Stimulated activated CD4-positive, alpha-beta T cell treated with anti-CD3 and anti-CD28 coated beads, Interleukin-1b, Interleukin-23, amount 100 ng/mL, for 4 hours (primary cell): ENCODE measurements around the gene FBXL15.
A peak's percentile ranks its signal among the peaks of the same experiment; 100 is the strongest.

Experiments
- DNase-seq, 2 donors: peaks; one replicate each; pipeline ENCODE4 v3.0.0-alpha.2; 2020; ENCODE audit warnings: low read depth in 2 of 2

The FBXL15 gene

DNA sequence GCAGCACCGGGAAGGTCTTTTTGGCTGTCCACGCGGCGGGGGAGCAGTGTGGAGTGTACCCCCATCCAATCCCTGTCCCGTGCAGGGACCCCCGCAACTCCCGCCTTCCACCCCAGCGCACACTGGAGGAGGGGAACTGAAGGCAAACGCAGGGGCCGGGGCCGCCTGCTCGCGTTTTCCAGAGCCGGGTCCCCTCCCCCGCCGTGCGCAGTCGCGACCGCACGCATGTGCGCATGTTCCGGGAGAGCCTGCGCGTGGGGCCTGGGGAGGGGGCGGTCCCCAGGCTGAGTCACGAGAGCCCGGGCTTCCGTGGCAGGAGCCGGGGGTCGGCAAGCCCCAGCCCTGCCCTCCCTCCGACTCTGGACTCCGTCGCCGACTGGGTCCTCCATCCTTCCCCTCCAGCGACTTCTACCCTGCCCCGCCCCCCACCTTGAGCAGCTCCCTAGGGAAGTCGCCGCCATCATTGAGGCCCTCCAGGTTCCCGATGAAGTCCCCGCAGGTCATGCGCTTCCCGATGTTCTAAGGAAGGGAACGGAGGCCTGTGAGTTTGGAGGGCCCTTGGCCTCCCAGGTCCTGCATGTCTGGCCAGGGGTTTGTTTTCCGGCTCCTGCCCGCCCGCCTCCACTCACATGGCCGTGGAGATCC lies 10.1 kb upstream of the FBXL15 start:
- peak; percentile 64 to 71 for DNase-seq

- DNase-seq, result no peak
Observed at GRCh38 chr10:102411341-102412255, 9.0 kb upstream of the FBXL15 start.

- no peak for DNase-seq
Observed at GRCh38 chr10:102412293-102412692, 8.3 kb upstream of the FBXL15 start.

DNA sequence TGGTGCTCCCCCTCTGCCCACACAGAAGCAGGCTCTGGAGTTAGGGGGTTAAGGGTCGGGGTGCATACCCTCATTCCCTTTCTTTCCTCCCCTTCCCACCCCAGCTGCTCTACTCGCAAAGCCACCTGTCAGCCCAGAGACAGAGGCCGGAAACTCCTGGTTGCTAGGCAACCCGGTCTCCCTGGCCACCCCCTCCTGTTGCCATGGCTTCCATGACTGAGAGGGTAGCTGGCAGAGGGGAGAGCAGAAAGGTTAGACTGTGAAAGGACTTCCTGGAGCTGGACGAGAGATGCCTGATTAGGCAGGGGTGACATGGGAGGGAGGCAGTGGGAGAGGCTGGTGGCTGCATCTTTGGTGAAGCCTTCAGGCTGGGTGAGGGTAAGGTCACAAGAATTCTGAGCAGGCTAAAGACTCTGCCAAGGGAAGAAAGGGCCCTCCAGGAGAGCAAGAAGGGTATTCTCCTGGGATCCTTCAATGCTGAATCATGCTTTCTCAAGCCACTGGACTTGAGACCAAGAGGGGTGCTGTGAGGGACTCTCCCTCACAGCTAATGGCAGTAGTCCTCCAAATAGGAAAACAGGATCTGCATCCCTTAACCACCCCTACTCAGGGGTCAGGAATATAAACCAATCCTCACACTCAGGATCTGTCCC lies 7.5 kb upstream of the FBXL15 start:
- no peak for DNase-seq

GRCh38 chr10:102413806-102414561 lies 6.7 kb upstream of the FBXL15 start:
- no peak for DNase-seq

DNA sequence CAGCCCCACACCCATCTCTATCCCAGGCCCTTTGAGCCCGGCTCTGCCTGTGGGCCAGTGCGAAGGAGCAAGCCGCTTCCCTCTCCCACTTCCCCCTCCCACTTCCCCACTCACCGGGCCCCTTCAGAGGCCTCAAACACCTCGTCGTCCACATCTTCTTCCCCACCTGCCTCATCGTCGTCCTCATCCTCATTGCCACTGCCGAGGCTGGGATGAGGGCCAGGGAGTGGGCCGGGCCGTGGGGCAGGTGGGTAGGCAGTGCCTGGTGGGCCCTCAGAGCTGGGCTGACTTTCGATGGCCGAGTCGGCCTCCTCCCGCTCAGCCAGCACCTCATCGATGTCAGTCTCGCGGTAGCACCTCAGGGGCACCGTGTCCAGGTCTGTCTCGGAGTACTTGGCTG lies 5.9 kb upstream of the FBXL15 start:
- no peak for DNase-seq

DNA sequence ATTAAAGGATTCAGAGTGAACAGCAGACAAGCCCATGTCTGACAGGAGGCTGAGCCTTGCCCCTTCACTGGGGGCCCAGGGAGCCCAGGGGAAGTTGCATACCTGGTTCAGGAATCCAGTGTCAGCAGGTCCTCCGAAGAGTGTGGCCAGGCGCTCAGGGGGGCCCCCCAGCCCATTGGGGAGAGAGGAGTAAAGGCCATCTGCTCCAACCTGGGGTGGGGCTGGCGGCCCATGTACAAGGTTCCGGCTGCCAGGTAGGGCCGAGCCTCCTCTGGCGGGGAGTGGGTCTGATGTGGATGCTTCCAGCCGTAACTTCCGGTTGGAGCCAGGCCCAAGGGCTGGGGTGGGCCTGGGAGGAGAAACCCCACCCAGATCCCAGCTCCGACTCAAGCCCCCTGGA lies 4.4 kb upstream of the FBXL15 start:
- no peak for DNase-seq

- no peak for DNase-seq
Observed at GRCh38 chr10:102416695-102417094, 3.9 kb upstream of the FBXL15 start.

DNA sequence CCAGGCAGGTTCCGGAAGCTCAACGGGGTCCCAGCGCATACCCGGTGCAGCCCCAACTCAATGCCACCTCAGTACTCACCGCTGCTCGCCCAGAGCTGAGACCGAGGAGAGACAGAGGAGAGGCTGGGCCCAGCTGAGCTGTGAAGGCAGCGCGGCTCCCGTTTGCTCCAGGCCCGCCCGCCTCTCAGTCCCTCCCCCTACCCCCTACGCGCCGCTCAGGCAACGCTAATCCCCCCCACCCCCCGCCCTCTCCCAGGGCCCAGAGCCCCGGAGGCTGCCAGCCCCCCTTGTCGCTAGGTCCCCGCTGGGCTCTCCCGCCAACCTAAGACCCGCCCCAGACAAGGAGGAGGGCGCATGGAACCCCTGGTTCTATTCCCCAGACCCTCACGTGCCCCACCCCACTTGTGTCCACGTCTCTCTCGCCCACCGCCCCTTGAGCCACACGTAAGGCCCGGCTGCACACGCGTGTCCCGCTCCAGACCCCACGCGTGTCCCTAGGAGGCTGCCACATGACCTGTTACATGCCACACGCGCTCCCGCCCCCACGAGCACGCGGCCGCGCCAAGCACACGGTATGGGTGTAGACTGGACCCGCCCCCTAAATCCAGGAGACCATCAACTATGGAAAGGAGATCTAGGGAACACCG lies 1.9 kb upstream of the FBXL15 start, which contains the start of gene PSD:
TSS of gene PSD (minus strand) at position 164 of the 647 bp plus-strand sequence. CDS start 1,747 bp downstream, outside the sequence.
- DNase-seq, result no peak

DNA sequence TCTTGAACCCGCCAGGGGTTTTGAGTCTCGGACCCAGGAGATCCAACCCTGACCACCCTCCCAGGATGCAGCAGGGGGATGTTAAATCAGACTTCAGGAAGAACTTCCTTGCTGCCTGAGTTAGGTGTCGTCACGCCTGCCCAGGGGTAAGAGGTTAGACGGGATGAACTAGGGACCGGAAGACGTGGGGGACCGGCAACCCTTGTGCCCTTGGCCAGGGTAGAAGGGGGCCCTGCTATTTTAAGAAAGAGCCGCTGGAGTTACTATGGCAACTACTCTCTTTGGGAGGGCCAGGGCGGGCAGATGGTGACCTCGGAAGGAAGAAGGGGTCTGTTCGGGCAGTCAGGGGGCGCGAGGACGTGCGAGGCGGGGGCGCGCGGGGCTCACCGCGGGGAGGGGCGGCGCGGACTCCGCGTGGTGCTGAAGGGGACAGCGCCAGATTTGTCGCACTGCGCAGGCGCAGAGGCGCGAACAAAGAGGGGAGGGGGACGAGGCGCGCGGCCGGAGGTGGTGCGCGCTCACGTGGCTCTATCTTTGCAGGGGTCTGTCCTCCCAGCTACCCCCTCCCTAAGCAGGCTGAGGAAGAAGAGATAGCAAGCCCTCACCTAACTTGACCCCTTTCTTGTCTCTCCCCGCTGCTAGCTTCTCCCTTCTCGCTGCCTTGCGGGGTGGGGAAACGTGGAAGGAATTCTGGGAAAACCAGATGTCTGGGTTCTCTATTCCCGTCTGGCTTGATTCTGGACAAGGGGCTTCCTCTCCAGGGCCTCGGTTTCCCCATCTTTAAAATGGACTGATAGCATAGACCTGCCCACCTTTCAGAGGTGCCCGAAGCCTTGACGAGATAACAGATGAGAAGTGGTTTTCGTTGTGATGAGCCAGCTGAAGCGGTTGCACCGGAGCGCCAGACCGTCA lies 1.1 kb upstream of the FBXL15 start:
- peak; percentile 56 to 60 for DNase-seq

- no peak for DNase-seq
Observed at GRCh38 chr10:102420181-102420713, 389 bp upstream of the FBXL15 start.

GRCh38 chr10:102421507-102421756 lies 796 bp downstream of the FBXL15 start:
- DNase-seq, result no peak

DNA sequence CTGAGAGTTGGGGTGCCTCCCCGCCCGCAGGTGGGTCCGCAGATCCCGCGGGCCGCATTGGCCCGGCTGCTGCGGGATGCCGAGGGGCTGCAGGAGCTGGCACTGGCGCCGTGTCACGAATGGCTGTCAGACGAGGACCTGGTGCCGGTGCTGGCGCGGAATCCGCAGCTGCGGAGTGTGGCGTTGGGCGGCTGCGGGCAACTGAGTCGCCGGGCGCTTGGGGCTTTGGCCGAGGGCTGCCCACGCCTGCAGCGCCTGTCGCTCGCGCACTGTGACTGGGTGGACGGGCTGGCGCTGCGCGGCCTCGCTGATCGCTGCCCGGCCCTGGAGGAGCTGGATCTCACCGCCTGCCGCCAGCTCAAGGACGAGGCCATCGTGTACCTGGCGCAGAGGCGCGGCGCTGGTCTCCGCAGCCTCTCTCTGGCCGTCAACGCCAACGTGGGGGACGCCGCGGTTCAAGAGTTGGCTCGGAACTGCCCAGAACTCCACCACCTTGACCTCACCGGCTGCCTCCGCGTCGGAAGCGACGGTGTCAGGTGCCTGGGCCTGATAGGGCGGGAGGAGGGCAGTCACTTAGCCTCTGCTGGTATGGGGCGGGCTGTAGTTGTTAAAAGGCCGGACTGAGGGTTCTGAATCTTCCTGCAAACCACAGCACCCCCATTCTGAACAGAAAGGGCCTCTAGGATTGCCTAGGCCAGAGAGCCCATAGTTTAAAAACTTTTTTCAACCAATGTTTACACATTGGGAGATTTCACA lies 1.3 kb downstream of the FBXL15 start:
- DNase-seq, result no peak

DNA sequence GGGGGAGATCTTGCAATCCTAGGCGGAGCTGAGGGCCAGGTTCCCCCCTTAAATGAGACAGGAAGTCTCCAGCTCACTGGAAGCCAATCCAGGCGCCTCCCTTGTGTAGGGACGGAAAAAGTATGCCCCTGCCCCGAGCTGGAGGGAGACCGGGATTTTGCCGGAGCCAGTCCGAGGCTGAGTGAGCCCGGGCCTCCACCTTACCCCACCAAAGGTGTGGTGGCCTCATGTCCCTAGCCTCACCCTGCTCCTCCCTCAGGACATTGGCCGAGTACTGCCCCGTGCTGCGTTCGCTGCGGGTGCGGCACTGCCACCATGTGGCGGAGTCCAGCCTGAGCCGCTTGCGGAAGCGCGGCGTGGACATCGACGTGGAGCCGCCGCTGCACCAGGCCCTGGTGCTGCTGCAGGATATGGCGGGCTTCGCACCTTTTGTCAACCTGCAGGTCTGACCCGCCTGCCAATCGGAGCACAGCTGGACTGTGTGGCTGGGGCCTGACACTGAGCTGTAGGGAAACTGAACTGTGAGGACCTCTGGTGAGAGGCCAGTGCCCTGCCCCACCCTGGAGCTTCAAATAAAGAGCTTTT lies 2.0 kb downstream of the FBXL15 start:
- DNase-seq, result peak in 1 of 2 donors; percentile 48

GRCh38 chr10:102423372-102423968 lies 2.8 kb downstream of the FBXL15 start:
- no peak for DNase-seq

DNA sequence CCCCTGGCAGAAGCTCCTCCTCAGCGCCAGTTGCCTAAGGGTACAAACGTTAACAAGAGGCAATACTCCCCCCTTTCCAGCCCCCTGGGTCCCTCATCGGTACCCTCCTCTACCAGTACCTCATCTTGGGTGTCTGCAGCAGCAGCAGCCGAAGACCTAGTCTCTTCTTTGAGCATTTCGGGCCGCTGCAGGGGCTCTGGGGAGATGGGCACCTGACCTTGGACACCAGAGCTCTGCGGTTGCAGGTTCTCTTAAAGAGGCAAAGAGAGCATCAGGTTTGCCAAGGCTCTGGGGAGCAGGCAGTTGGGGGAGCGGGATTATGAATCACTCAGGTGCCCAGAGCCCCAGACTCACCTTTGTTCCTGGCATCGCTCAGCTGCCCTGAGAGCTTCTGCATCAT lies 3.5 kb downstream of the FBXL15 start:
- no peak for DNase-seq

- DNase-seq, result no peak
Observed at GRCh38 chr10:102424916-102425315, 4.3 kb downstream of the FBXL15 start.

- no peak for DNase-seq
Observed at GRCh38 chr10:102425444-102425843, 4.8 kb downstream of the FBXL15 start.
